ENCODE data around the gene LIPT2. TPM values are rescaled to one million over a fixed set of nuclear protein-coding genes. Genes with fewer than 3 reads are reported as not detected.

LIPT2 gene
- total RNA-seq, 1 experiment from 2014 or later: 8.2 TPM

DNA sequence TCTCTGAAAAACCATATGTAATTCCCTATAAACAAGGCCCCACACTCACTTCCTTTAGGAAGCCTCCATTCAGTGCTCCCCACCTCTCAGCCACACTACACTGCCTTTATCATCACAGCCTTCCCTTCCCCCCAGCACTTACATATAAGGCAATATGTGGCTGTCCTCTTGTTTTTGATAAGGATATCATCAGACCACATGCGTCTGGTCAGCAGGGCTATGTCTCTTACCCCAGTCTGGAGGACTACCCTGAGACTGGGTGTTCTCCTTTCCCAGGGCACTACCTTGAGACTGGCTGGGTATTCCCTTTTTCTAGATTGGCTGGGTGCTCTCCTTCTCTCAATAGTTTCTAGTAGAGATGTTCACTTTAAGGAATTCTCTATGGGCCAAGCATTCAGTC, 33.9 kb downstream of the LIPT2 start:
- Histone ChIP-seq H3K9me3 (ENCODE audit: control insufficient read depth, low read depth, low read length) (no peaks in the 10 kb centered on the region), H2AFZ (ENCODE audit: low read length) (no peak overlapping the region), H3K27me3 (ENCODE audit: insufficient read depth, low read length) (no peaks in the 10 kb centered on the region), H3K23ac (ENCODE audit: insufficient read length, low read depth, low read length) (no peak overlapping the region), H4K91ac (ENCODE audit: insufficient read length, low read depth, low read length) (no peak overlapping the region), H3K27ac (ENCODE audit: insufficient read length, low read depth, low read length) (no peak overlapping the region), H3K4ac (ENCODE audit: low read depth, low read length) (no peak overlapping the region), H2BK15ac (ENCODE audit: low read depth, low read length) (no peak overlapping the region), H3T11ph (ENCODE audit: low read length) (no peak overlapping the region), H3K4me1 (ENCODE audit: insufficient read depth, low read length) (no peaks in the 10 kb centered on the region), H3K79me2 (ENCODE audit: insufficient read depth, low read length) (no peaks in the 10 kb centered on the region), H3K4me2 (ENCODE audit: insufficient read depth, insufficient read length, low read length) (no peak overlapping the region), H3K23me2 (ENCODE audit: insufficient read length, low read depth, low read length, poor library complexity, severe bottlenecking) (no peaks in the 10 kb centered on the region), H2BK5ac (ENCODE audit: insufficient read length, low read length) (no peak overlapping the region), H3K9ac (ENCODE audit: extremely low read depth, insufficient read length, low read length) (no peak overlapping the region), H4K20me1 (ENCODE audit: control insufficient read depth, insufficient read depth, insufficient read length) (no peaks in the 10 kb centered on the region), H2AK5ac (ENCODE audit: insufficient read length, low read length) (no peak overlapping the region), H4K5ac (ENCODE audit: insufficient read length, low read depth, low read length) (no peak overlapping the region), H3K14ac (ENCODE audit: insufficient read depth, low read length) (no peak overlapping the region), H2BK20ac (ENCODE audit: low read depth, low read length, poor library complexity, severe bottlenecking) (no peak overlapping the region), H3K18ac (ENCODE audit: insufficient read length, low read depth, low read length) (no peak overlapping the region), H3K56ac (ENCODE audit: insufficient read length, low read depth, low read length) (no peak overlapping the region), H4K8ac (replicated peaks; ENCODE audit: insufficient read length, low read depth, low read length) (no peak overlapping the region), H3K79me1 (ENCODE audit: insufficient read depth, low read depth, low read length, poor library complexity, severe bottlenecking) (no peaks in the 10 kb centered on the region), H2BK120ac (ENCODE audit: low read depth, low read length, poor library complexity, severe bottlenecking) (no peak overlapping the region), H2BK12ac (ENCODE audit: insufficient read length, low read depth, low read length) (no peak overlapping the region)
- Mint-ChIP-seq H3K4me3 (no peak overlapping the region), H3K27me3 (ENCODE audit: low read depth) (no peaks in the 10 kb centered on the region; the same call in 1 of the 2 replicates), H3K4me1 (peaks cover 9% of the 10 kb centered on the region in 2 experiments), H3K36me3 (ENCODE audit: insufficient read depth in 1 of 3, low read depth in 3 of 3) (peaks cover 0 to 2% (median 0%) of the 10 kb centered on the region in 3 experiments; a peak in 2 of 7 replicates), H3K9me3 (no peaks in the 10 kb centered on the region), H3K27ac (no peak overlapping the region)
- TF ChIP-seq, protein P1, sequence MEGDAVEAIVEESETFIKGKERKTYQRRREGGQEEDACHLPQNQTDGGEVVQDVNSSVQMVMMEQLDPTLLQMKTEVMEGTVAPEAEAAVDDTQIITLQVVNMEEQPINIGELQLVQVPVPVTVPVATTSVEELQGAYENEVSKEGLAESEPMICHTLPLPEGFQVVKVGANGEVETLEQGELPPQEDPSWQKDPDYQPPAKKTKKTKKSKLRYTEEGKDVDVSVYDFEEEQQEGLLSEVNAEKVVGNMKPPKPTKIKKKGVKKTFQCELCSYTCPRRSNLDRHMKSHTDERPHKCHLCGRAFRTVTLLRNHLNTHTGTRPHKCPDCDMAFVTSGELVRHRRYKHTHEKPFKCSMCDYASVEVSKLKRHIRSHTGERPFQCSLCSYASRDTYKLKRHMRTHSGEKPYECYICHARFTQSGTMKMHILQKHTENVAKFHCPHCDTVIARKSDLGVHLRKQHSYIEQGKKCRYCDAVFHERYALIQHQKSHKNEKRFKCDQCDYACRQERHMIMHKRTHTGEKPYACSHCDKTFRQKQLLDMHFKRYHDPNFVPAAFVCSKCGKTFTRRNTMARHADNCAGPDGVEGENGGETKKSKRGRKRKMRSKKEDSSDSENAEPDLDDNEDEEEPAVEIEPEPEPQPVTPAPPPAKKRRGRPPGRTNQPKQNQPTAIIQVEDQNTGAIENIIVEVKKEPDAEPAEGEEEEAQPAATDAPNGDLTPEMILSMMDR (conservative IDR thresholded peaks at IDR 0.05): no peak
- no CpG with 5 or more reads among the region's 1 CpG for WGBS (ENCODE audit: extremely low coverage, insufficient read length, low lambda C conversion rate)
- no peak for DNase-seq

Data from H9 (cell line).